ENCODE measurements around the gene HPCAL1. TPM values are rescaled to one million over a fixed set of nuclear protein-coding genes. Genes with fewer than 3 reads are reported as not detected.

Gene HPCAL1
- total RNA-seq, 4 donors from 2014 or later, result 34.5 to 54.2 (median 41.3) TPM

- TF ChIP-seq EP300 (IDR thresholded peaks at IDR 0.05), result no peak
- TF ChIP-seq CTCF (IDR thresholded peaks at IDR 0.05), result no peak
- TF ChIP-seq POLR2A (IDR thresholded peaks at IDR 0.05; ENCODE audit: low read depth), result no peak
- no peak for TF ChIP-seq POLR2AphosphoS5 (IDR thresholded peaks at IDR 0.05)
- H3K36me3 ChIP-seq, result no peaks in the 10 kb centered on the region
- no peak overlapping the region for H3K4me3 ChIP-seq
- DNase-seq (ENCODE audit: extremely low spot score), result no peak
- intact Hi-C loops (cut with DNase I), result no loop called here
- H3K9me3 ChIP-seq, result no peaks in the 10 kb centered on the region
- whole genome bisulfite sequencing, result 95% methylated on average over 13 of the region's 15 CpGs
- H3K27me3 ChIP-seq, result no peaks in the 10 kb centered on the region
- H3K27ac ChIP-seq (replicated peaks in 1 of 4), result no peak overlapping the region
- peaks cover 0 to 10% (median 7%) of the 10 kb centered on the region in 4 donors for H3K4me1 ChIP-seq
These were observed 31.2 kb upstream of the HPCAL1 start for GRCh38 chr2:10271509-10271908.

- Histone ChIP-seq H3K27ac (replicated peaks in 1 of 4) (no peak overlapping the region), H3K4me3 (no peak overlapping the region), H3K4me1 (peaks cover 0 to 10% (median 7%) of the 10 kb centered on the region in 4 donors), H3K9me3 (no peaks in the 10 kb centered on the region), H3K36me3 (no peaks in the 10 kb centered on the region), H3K27me3 (no peaks in the 10 kb centered on the region)
- TF ChIP-seq POLR2A (IDR thresholded peaks at IDR 0.05; ENCODE audit: low read depth) (no peak), CTCF (IDR thresholded peaks at IDR 0.05) (no peak), EP300 (IDR thresholded peaks at IDR 0.05) (no peak), POLR2AphosphoS5 (IDR thresholded peaks at IDR 0.05) (no peak)
- WGBS, result 87% methylated on average over 4 of the region's 6 CpGs
- intact Hi-C loops (cut with DNase I), result no loop called here
- no peak for DNase-seq (ENCODE audit: extremely low spot score)
These were observed 30.8 kb upstream of the HPCAL1 start for GRCh38 chr2:10271946-10272345.

- H3K27ac ChIP-seq (replicated peaks in 1 of 4), result no peak overlapping the region
- H3K4me1 ChIP-seq, result peaks cover 0 to 14% (median 7%) of the 10 kb centered on the region in 4 donors
- H3K9me3 ChIP-seq, result no peaks in the 10 kb centered on the region
- DNase-seq (ENCODE audit: extremely low spot score), result no peak
- H3K4me3 ChIP-seq, result no peak overlapping the region
- no peak for TF ChIP-seq EP300 (IDR thresholded peaks at IDR 0.05)
- no peak for TF ChIP-seq POLR2AphosphoS5 (IDR thresholded peaks at IDR 0.05)
- no peak for TF ChIP-seq CTCF (IDR thresholded peaks at IDR 0.05)
- no peak for TF ChIP-seq POLR2A (IDR thresholded peaks at IDR 0.05; ENCODE audit: low read depth)
- H3K36me3 ChIP-seq, result no peaks in the 10 kb centered on the region
- 83% methylated on average over 10 of the region's 10 CpGs for WGBS
- H3K27me3 ChIP-seq, result no peaks in the 10 kb centered on the region
- intact Hi-C loops (cut with DNase I), result no loop called here
These were observed 30.2 kb upstream of the HPCAL1 start for GRCh38 chr2:10272464-10272863.

- H3K4me1 ChIP-seq, result peaks cover 0 to 24% (median 10%) of the 10 kb centered on the region in 4 donors
- TF ChIP-seq POLR2A (IDR thresholded peaks at IDR 0.05; ENCODE audit: low read depth), result no peak
- TF ChIP-seq EP300 (IDR thresholded peaks at IDR 0.05), result no peak
- TF ChIP-seq POLR2AphosphoS5 (IDR thresholded peaks at IDR 0.05), result no peak
- no peak for TF ChIP-seq CTCF (IDR thresholded peaks at IDR 0.05)
- no peaks in the 10 kb centered on the region for H3K36me3 ChIP-seq
- H3K27me3 ChIP-seq, result no peaks in the 10 kb centered on the region
- 93% methylated on average over 18 of the region's 22 CpGs for WGBS
- no peak for DNase-seq (ENCODE audit: extremely low spot score)
- H3K9me3 ChIP-seq, result no peaks in the 10 kb centered on the region
- intact Hi-C loops (cut with DNase I), result no loop called here
- H3K4me3 ChIP-seq, result no peak overlapping the region
- no peak overlapping the region for H3K27ac ChIP-seq (replicated peaks in 1 of 4)
These were observed 29.2 kb upstream of the HPCAL1 start for GRCh38 chr2:10273215-10274175.
